Activated CD4-positive, alpha-beta T cell treated with anti-CD3 and anti-CD28 coated beads, Interleukin-2, amount 50 U/mL, for 1 hour (primary cell): ENCODE measurements around the gene MDH1B.

ENCODE experiments used
- DNase-seq: peaks from one replicate; pipeline ENCODE4 v3.0.0-alpha.2; 2020

The MDH1B gene

DNA sequence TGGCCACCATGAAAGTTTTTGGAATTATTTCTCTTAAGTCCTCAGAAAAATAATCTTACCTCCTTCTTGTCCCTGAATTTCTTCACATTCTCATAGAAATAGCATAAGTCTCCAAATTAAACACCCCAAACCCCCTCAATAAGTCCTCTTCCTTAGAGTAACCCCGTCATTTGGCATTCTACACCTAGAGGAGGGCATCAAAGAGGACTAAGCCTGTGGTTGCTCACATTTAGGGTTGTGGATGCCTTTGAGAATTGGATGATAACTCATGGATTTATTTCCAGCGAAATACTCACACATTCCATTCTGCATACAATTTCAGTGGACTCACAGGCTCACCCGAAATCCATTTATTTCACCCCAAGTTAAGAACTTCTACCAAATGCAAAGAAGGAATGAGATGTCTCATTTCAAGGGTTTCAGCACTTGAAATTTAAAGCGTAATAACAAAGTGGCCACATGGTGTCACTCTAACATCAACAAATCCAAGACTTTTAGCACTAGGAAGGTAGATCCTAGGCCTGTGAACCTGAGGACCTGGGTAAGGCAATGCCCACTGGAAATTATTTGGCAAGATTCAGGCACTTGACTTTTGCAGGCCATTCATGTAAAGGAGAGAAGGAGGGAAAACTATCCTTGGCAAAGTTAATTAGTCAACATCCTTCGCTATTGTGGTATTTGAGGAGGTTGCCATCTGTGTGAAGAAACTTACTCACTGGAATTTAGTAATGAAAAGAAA, 71.6 kb downstream of the MDH1B start:
- DNase-seq: peak; percentile 3

DNA sequence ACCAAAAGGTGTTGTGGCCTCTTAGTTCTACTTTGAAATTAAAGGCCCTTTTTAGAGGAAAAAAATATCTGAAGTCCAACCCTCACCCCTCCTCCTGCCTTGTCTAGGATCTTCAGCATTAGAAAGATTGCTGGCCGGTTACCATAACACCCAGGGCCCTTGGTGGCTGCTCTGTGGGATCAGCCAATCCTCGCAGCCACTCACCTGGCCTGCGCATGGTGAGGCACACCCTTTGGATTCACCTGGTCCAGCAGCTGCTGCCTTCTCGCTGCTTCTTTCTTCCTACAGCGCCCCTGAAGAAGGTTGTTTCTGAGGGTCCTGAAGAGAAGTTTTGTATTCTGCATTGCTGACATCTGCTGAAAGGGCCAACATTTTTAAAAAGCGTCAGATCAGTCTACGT, 72.2 kb downstream of the MDH1B start:
- DNase-seq: no peak

DNA sequence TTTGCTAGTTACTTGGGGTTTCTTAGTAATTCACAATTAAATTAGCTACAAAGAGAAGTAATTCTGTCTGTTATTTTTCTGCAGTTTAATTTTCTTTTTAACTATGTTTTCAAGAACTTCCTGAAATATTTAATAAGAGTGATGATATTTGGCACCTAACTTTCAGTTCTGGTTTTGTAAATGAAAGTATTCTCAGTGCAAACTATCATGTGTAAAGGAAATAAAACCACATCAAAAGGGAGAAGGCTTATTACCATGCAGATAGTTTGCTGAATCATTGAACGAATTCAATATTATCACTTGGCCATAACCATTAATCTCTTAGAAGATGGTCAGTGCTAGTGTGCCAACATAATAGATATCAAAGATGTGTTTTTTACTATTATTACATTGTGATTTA, 76.1 kb downstream of the MDH1B start:
- DNase-seq: no peak

DNA sequence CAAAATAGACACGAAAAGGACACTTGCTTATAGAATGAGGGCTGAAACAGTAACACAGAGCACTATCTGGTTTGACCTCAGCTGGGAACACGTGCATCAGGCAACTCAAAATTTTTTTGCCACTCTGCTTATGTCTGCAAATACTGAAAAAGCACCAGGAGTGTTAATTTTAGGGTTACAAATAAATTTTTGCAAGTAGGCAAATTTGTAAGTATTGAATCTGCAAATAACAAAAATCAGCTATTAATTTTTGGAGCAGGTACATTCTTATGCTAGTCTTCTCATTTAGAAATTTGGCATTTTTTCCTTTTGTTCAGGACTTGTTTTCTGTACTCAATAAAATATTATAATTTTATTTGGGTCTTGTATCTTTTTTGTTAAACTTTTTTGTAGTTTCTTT, 76.7 kb downstream of the MDH1B start:
- DNase-seq: no peak
